ENCODE measurements around the gene ELOVL7. TPM values are rescaled to one million over a fixed set of nuclear protein-coding genes. Genes with fewer than 3 reads are reported as not detected.
"Not testable (repeated sequence)": the region's sequence is repeated elsewhere in the genome, so short reads cannot be mapped to it uniquely, and the experiment has no call there.

The ELOVL7 gene
- under 1 TPM; 0.30 to 0.31 TPM for total RNA-seq

GRCh38 chr5:60843936-60844905 is at the start of gene ELOVL7:
TSS of gene ELOVL7 (minus strand) at chr5:60844269. CDS start at chr5:60787397, 56,872 bp downstream.
- CTCF ChIA-PET = interaction anchor here (0.5 to 1.4 kb wide), 2 partner anchors 163 to 1621 kb away, joined by 3 to 4 read pairs; no protein-coding TSS in a partner anchor
- Mint-ChIP-seq H3K27me3 (ENCODE audit: low read depth) (peaks cover 43% of the 10 kb centered on the region), H3K4me1 (ENCODE audit: low read depth) (peaks cover 8% of the 10 kb centered on the region), H3K4me3 (peak within 1 kb of the TSS; percentile 79), H3K36me3 (ENCODE audit: low read depth) (no peaks in the 10 kb centered on the region), H3K27ac (no peak within 1 kb of the TSS), H3K9me3 (no peaks in the 10 kb centered on the region)
- intact Hi-C loops (cut with micrococcal nuclease) = loop anchor here (2.0 kb wide), 2 partner anchors 143 to 167 kb away; partner anchors contain the start of gene DEPDC1B
- DNase-seq = peak; percentile 68

- Mint-ChIP-seq H3K4me1 (ENCODE audit: low read depth) (peaks cover 2% of the 10 kb centered on the region), H3K9me3 (no peaks in the 10 kb centered on the region), H3K27ac (no peak overlapping the region), H3K27me3 (ENCODE audit: low read depth) (no peaks in the 10 kb centered on the region), H3K36me3 (ENCODE audit: low read depth) (peaks cover 52% of the 10 kb centered on the region), H3K4me3 (no peak overlapping the region)
- DNase-seq = no peak
- CTCF ChIA-PET = no interaction called here
- intact Hi-C loops (cut with micrococcal nuclease) = no loop called here
Measured at GRCh38 chr5:60893521-60893920, 49.5 kb upstream of the ELOVL7 start.

GRCh38 chr5:60891667-60892066 is 47.6 kb upstream of the ELOVL7 start:
- Mint-ChIP-seq H3K9me3 (no peaks in the 10 kb centered on the region), H3K36me3 (ENCODE audit: low read depth) (peaks cover 47% of the 10 kb centered on the region), H3K4me1 (ENCODE audit: low read depth) (peaks cover 2% of the 10 kb centered on the region), H3K4me3 (no peak overlapping the region), H3K27ac (no peak overlapping the region), H3K27me3 (ENCODE audit: low read depth) (no peaks in the 10 kb centered on the region)
- no peak for DNase-seq
- CTCF ChIA-PET = no interaction called here
- intact Hi-C loops (cut with micrococcal nuclease) = no loop called here

GRCh38 chr5:60888359-60889061 is 44.4 kb upstream of the ELOVL7 start:
- intact Hi-C loops (cut with micrococcal nuclease) = no loop called here
- no peak for DNase-seq
- Mint-ChIP-seq H3K36me3 (ENCODE audit: low read depth) (peaks cover 42% of the 10 kb centered on the region), H3K4me1 (ENCODE audit: low read depth) (peaks cover 2% of the 10 kb centered on the region), H3K4me3 (no peak overlapping the region), H3K27ac (no peak overlapping the region), H3K9me3 (no peaks in the 10 kb centered on the region), H3K27me3 (ENCODE audit: low read depth) (no peaks in the 10 kb centered on the region)
- CTCF ChIA-PET = no interaction called here

GRCh38 chr5:60887746-60888145 is 43.7 kb upstream of the ELOVL7 start:
- Mint-ChIP-seq H3K4me3 (no peak overlapping the region), H3K36me3 (ENCODE audit: low read depth) (peaks cover 38% of the 10 kb centered on the region), H3K27me3 (ENCODE audit: low read depth) (no peaks in the 10 kb centered on the region), H3K27ac (no peak overlapping the region), H3K9me3 (no peaks in the 10 kb centered on the region), H3K4me1 (ENCODE audit: low read depth) (peaks cover 2% of the 10 kb centered on the region)
- intact Hi-C loops (cut with micrococcal nuclease) = no loop called here
- DNase-seq = no peak
- CTCF ChIA-PET = interaction anchor here (0.9 kb wide), 1 partner anchor 207 kb away, joined by 3 read pairs; no protein-coding TSS in a partner anchor

- CTCF ChIA-PET = interaction anchor here (0.9 kb wide), 1 partner anchor 207 kb away, joined by 3 read pairs; no protein-coding TSS in a partner anchor
- Mint-ChIP-seq H3K27me3 (ENCODE audit: low read depth) (no peaks in the 10 kb centered on the region), H3K36me3 (ENCODE audit: low read depth) (peaks cover 40% of the 10 kb centered on the region), H3K9me3 (no peaks in the 10 kb centered on the region), H3K4me3 (no peak overlapping the region), H3K27ac (no peak overlapping the region), H3K4me1 (ENCODE audit: low read depth) (peaks cover 2% of the 10 kb centered on the region)
- no peak for DNase-seq
- intact Hi-C loops (cut with micrococcal nuclease) = no loop called here
Measured at GRCh38 chr5:60887096-60887495, 43.0 kb upstream of the ELOVL7 start.

- peaks cover 45% of the 10 kb centered on the region for H3K36me3 Mint-ChIP-seq (ENCODE audit: low read depth)
- intact Hi-C loops (cut with micrococcal nuclease) = no loop called here
- H3K27me3 Mint-ChIP-seq (ENCODE audit: low read depth) = no peaks in the 10 kb centered on the region
- H3K9me3 Mint-ChIP-seq = no peaks in the 10 kb centered on the region
- no peak overlapping the region for H3K4me3 Mint-ChIP-seq
- CTCF ChIA-PET = no interaction called here
- H3K4me1 Mint-ChIP-seq (ENCODE audit: low read depth) = peaks cover 2% of the 10 kb centered on the region
- H3K27ac Mint-ChIP-seq = no peak overlapping the region
- no peak for DNase-seq
Measured at GRCh38 chr5:60886158-60886557, 42.1 kb upstream of the ELOVL7 start.

GRCh38 chr5:60883229-60883628 is 39.2 kb upstream of the ELOVL7 start:
- Mint-ChIP-seq H3K4me3 (no peak overlapping the region), H3K9me3 (peaks cover 18% of the 10 kb centered on the region), H3K4me1 (ENCODE audit: low read depth) (no peaks in the 10 kb centered on the region), H3K36me3 (ENCODE audit: low read depth) (peaks cover 38% of the 10 kb centered on the region), H3K27me3 (ENCODE audit: low read depth) (no peaks in the 10 kb centered on the region), H3K27ac (no peak overlapping the region)
- CTCF ChIA-PET = no interaction called here
- intact Hi-C loops (cut with micrococcal nuclease) = no loop called here
- no peak for DNase-seq

GRCh38 chr5:60872892-60873291 is 28.8 kb upstream of the ELOVL7 start:
- Mint-ChIP-seq H3K9me3 (peaks cover 31% of the 10 kb centered on the region), H3K27ac (no peak overlapping the region), H3K4me1 (ENCODE audit: low read depth) (no peaks in the 10 kb centered on the region), H3K27me3 (ENCODE audit: low read depth) (no peaks in the 10 kb centered on the region), H3K36me3 (ENCODE audit: low read depth) (peaks cover 27% of the 10 kb centered on the region), H3K4me3 (no peak overlapping the region)
- intact Hi-C loops (cut with micrococcal nuclease) = no loop called here
- DNase-seq = no peak
- CTCF ChIA-PET = interaction anchor here (0.6 kb wide), 1 partner anchor 15 kb away, joined by 3 read pairs; no protein-coding TSS in a partner anchor

- intact Hi-C loops (cut with micrococcal nuclease) = no loop called here
- Mint-ChIP-seq H3K36me3 (ENCODE audit: low read depth) (peaks cover 28% of the 10 kb centered on the region), H3K27me3 (ENCODE audit: low read depth) (no peaks in the 10 kb centered on the region), H3K4me3 (no peak overlapping the region), H3K4me1 (ENCODE audit: low read depth) (no peaks in the 10 kb centered on the region), H3K27ac (no peak overlapping the region), H3K9me3 (peaks cover 29% of the 10 kb centered on the region)
- no peak for DNase-seq
- CTCF ChIA-PET = interaction anchor here (0.7 kb wide), 1 partner anchor 191 kb away, joined by 3 read pairs; no protein-coding TSS in a partner anchor
Measured at GRCh38 chr5:60870857-60871256, 26.8 kb upstream of the ELOVL7 start.

- H3K27me3 Mint-ChIP-seq (ENCODE audit: low read depth); intact Hi-C loops (cut with micrococcal nuclease); H3K9me3 Mint-ChIP-seq; H3K4me1 Mint-ChIP-seq (ENCODE audit: low read depth); H3K4me3 Mint-ChIP-seq; DNase-seq; H3K27ac Mint-ChIP-seq; CTCF ChIA-PET: not testable (repeated sequence)
- H3K36me3 Mint-ChIP-seq (ENCODE audit: low read depth) = peaks cover 16% of the 10 kb centered on the region
Measured at GRCh38 chr5:60860572-60860971, 16.5 kb upstream of the ELOVL7 start.

GRCh38 chr5:60856066-60856465 is 12.0 kb upstream of the ELOVL7 start:
- H3K27me3 Mint-ChIP-seq (ENCODE audit: low read depth) = no peaks in the 10 kb centered on the region
- CTCF ChIA-PET = interaction anchor here (0.7 kb wide), 1 partner anchor 122 kb away, joined by 4 read pairs; no protein-coding TSS in a partner anchor

More at GRCh38 chr5:60856066-60856465, 12.0 kb upstream of the ELOVL7 start:
- intact Hi-C loops (cut with micrococcal nuclease) = no loop called here
- Mint-ChIP-seq H3K9me3 (no peaks in the 10 kb centered on the region), H3K4me1 (ENCODE audit: low read depth) (no peaks in the 10 kb centered on the region), H3K4me3 (no peak overlapping the region), H3K36me3 (ENCODE audit: low read depth) (peaks cover 4% of the 10 kb centered on the region), H3K27ac (no peak overlapping the region)
- DNase-seq = no peak
